ENCODE measurements around the gene TNFRSF1B. TPM values are rescaled to one million over a fixed set of nuclear protein-coding genes. Genes with fewer than 3 reads are reported as not detected.

Gene TNFRSF1B
- total and polyA plus RNA-seq, 9 of the 15 experiments (the other 6 are each of a cell fraction or from before 2014, with no cell fraction given), result 8.8 to 91.3 (median 36.0) TPM

DNA sequence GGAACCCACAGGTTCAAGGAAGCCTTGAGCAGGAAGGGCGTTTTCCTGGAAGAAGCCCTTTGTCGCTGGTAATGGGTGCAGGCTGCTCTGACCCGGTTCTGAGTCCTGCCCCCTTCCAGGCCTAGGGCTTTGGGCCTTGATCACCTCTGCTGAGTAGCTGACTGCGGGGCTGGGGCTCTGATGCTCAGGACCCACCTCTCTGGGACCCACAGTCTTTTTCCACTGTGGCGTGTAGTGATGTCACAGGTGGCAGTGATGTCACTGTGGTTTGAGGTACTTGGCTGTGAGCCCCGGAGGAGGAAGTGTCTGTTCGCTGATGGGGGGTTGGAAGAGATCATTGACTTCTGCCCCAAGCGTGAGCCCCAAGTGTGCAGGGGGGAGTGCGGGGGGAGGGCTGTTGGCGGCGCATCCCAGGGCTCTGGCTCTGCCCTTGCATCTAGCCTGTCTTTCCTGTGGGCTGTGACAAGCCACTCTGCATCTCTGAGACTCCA lies 6.9 kb downstream of the TNFRSF1B start (continued):
- TF ChIP-seq, protein P1, sequence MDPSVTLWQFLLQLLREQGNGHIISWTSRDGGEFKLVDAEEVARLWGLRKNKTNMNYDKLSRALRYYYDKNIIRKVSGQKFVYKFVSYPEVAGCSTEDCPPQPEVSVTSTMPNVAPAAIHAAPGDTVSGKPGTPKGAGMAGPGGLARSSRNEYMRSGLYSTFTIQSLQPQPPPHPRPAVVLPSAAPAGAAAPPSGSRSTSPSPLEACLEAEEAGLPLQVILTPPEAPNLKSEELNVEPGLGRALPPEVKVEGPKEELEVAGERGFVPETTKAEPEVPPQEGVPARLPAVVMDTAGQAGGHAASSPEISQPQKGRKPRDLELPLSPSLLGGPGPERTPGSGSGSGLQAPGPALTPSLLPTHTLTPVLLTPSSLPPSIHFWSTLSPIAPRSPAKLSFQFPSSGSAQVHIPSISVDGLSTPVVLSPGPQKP (CRISPR knock-in tag; IDR thresholded peaks at IDR 0.05), result no peak
- TF ChIP-seq NFXL1 (CRISPR knock-in tag; IDR thresholded peaks at IDR 0.05) (no peak), ZFPM2 (CRISPR knock-in tag; IDR thresholded peaks at IDR 0.05) (0 out of 2 replicates have a peak, but pooled peaks have one; percentile 25), E2F3 (CRISPR knock-in tag; IDR thresholded peaks at IDR 0.05) (no peak), ZNF583 (CRISPR knock-in tag; IDR thresholded peaks at IDR 0.05) (no peak), NCOA1 (IDR thresholded peaks at IDR 0.05; ENCODE audit: low read depth) (peak; percentile 82), MTA3 (IDR thresholded peaks at IDR 0.05; ENCODE audit: borderline replicate concordance) (peak; percentile 91), ESRRA (IDR thresholded peaks at IDR 0.05; ENCODE audit: borderline replicate concordance, low read depth) (peak; percentile 67; the same call in 1 of the 2 replicates), SRF (CRISPR knock-in tag; IDR thresholded peaks at IDR 0.05) (peak in 1 of 2 experiments; percentile 30; a peak in 1 of 4 replicates), ZBTB7A (IDR thresholded peaks at IDR 0.05; ENCODE audit: borderline replicate concordance, control insufficient read depth, low read depth, low read length) (peak; percentile 39; the same call in 1 of the 2 replicates), NONO (IDR thresholded peaks at IDR 0.05; ENCODE audit: low read depth in 2 of 2, low read length in 1 of 2) (no peak), LEF1 (IDR thresholded peaks at IDR 0.05) (no peak)
- TF ChIP-seq, protein P2, sequence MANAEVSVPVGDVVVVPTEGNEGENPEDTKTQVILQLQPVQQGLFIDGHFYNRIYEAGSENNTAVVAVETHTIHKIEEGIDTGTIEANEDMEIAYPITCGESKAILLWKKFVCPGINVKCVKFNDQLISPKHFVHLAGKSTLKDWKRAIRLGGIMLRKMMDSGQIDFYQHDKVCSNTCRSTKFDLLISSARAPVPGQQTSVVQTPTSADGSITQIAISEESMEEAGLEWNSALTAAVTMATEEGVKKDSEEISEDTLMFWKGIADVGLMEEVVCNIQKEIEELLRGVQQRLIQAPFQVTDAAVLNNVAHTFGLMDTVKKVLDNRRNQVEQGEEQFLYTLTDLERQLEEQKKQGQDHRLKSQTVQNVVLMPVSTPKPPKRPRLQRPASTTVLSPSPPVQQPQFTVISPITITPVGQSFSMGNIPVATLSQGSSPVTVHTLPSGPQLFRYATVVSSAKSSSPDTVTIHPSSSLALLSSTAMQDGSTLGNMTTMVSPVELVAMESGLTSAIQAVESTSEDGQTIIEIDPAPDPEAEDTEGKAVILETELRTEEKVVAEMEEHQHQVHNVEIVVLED (CRISPR knock-in tag; IDR thresholded peaks at IDR 0.05), result no peak
- TF ChIP-seq, protein P3, sequence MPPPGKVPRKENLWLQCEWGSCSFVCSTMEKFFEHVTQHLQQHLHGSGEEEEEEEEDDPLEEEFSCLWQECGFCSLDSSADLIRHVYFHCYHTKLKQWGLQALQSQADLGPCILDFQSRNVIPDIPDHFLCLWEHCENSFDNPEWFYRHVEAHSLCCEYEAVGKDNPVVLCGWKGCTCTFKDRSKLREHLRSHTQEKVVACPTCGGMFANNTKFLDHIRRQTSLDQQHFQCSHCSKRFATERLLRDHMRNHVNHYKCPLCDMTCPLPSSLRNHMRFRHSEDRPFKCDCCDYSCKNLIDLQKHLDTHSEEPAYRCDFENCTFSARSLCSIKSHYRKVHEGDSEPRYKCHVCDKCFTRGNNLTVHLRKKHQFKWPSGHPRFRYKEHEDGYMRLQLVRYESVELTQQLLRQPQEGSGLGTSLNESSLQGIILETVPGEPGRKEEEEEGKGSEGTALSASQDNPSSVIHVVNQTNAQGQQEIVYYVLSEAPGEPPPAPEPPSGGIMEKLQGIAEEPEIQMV (tag; conservative IDR thresholded peaks at IDR 0.05; ENCODE audit: low read depth), result no peak
- TF ChIP-seq, protein P4, sequence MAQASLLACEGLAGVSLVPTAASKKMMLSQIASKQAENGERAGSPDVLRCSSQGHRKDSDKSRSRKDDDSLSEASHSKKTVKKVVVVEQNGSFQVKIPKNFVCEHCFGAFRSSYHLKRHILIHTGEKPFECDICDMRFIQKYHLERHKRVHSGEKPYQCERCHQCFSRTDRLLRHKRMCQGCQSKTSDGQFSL (CRISPR knock-in tag; IDR thresholded peaks at IDR 0.05), result peak; percentile 70
- TF ChIP-seq, protein P4 (tag; IDR thresholded peaks at IDR 0.05), result no peak
- TF ChIP-seq, protein P5, sequence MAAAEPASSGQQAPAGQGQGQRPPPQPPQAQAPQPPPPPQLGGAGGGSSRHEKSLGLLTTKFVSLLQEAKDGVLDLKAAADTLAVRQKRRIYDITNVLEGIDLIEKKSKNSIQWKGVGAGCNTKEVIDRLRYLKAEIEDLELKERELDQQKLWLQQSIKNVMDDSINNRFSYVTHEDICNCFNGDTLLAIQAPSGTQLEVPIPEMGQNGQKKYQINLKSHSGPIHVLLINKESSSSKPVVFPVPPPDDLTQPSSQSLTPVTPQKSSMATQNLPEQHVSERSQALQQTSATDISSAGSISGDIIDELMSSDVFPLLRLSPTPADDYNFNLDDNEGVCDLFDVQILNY (CRISPR knock-in tag; IDR thresholded peaks at IDR 0.05), result no peak
- TF ChIP-seq, protein P6, sequence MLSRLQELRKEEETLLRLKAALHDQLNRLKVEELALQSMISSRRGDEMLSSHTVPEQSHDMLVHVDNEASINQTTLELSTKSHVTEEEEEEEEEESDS (CRISPR knock-in tag; IDR thresholded peaks at IDR 0.05), result no peak
- TF ChIP-seq, protein P7, sequence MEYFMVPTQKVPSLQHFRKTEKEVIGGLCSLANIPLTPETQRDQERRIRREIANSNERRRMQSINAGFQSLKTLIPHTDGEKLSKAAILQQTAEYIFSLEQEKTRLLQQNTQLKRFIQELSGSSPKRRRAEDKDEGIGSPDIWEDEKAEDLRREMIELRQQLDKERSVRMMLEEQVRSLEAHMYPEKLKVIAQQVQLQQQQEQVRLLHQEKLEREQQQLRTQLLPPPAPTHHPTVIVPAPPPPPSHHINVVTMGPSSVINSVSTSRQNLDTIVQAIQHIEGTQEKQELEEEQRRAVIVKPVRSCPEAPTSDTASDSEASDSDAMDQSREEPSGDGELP (CRISPR knock-in tag; IDR thresholded peaks at IDR 0.05; ENCODE audit: borderline replicate concordance), result peak; percentile 42; the same call in 1 of the 2 replicates
